Peyer's patch (tissue), 4 donors: ENCODE results near the gene HEYL.

Experiments used
- CTCF ChIP-seq, 6 experiments: fragments of 450-650 bp in 4 of 6; fragments of 200-600 bp in 2 of 6; sonication (generic) in 1 of 6; IDR thresholded peaks; one replicate each; pipeline ENCODE4 v1.5.1; 2017 to 2019; ENCODE audit warnings: antibody characterized with exemption in 6 of 6, mild to moderate bottlenecking in 3 of 6, moderate library complexity in 1 of 6
- POLR2A ChIP-seq, 2 donors: fragments of 450-650 bp; IDR thresholded peaks; one replicate each; pipeline ENCODE4 v1.5.1; 2017; ENCODE audit warnings: antibody characterized with exemption in 2 of 2, mild to moderate bottlenecking in 2 of 2, moderate library complexity in 2 of 2

- TF ChIP-seq CTCF (IDR thresholded peaks at IDR 0.05) (no peak), POLR2A (IDR thresholded peaks at IDR 0.05) (no peak)
These were observed 33.8 kb upstream of the HEYL start for GRCh38 chr1:39673215-39673614.
